H9 (cell line): ENCODE results near the gene HYAL1. TPM values are rescaled to one million over a fixed set of nuclear protein-coding genes. Genes with fewer than 3 reads are reported as not detected.
A peak's percentile ranks its signal among the peaks of the same experiment; 100 is the strongest.

Source experiments
- DNase-seq: peaks from one replicate; pipeline ENCODE4 v3.0.0-alpha.2; 2017
- H2AFZ ChIP-seq: one replicate; pipeline ENCODE4 v1.6.1; 2013; ENCODE audit warnings: mild to moderate bottlenecking, low read length, control low read depth, moderate library complexity
- H2AK5ac ChIP-seq: 2 replicates; pipeline ENCODE4 v1.6.1; 2013; ENCODE audit warnings: low read length, control low read depth, mixed read lengths; ENCODE audit not compliant: insufficient read length
- H2BK120ac ChIP-seq: one replicate; pipeline ENCODE4 v1.6.1; 2013; ENCODE audit warnings: low read depth, mild to moderate bottlenecking, low read length, control low read depth, inconsistent platforms; ENCODE audit not compliant: poor library complexity, severe bottlenecking
- H2BK12ac ChIP-seq: 2 replicates; pipeline ENCODE4 v1.6.1; 2013; ENCODE audit warnings: low read length, control low read depth, mixed read lengths, low read depth; ENCODE audit not compliant: insufficient read length
- H2BK15ac ChIP-seq: 2 replicates; pipeline ENCODE4 v1.6.1; 2013; ENCODE audit warnings: low read depth, low read length, control low read depth
- H2BK20ac ChIP-seq: one replicate; pipeline ENCODE4 v1.6.1; 2013; ENCODE audit warnings: low read depth, mild to moderate bottlenecking, low read length, control low read depth, inconsistent platforms; ENCODE audit not compliant: poor library complexity, severe bottlenecking
- H2BK5ac ChIP-seq: 2 replicates; pipeline ENCODE4 v1.6.1; 2013; ENCODE audit warnings: low read length, control low read depth, mixed read lengths; ENCODE audit not compliant: insufficient read length
- H3K14ac ChIP-seq: 2 replicates; pipeline ENCODE4 v1.6.1; 2013; ENCODE audit warnings: low read length, control low read depth; ENCODE audit not compliant: insufficient read depth
- H3K18ac ChIP-seq: 2 replicates; pipeline ENCODE4 v1.6.1; 2013; ENCODE audit warnings: low read depth, mild to moderate bottlenecking, mixed read lengths, low read length, control low read depth; ENCODE audit not compliant: insufficient read length
- H3K23ac ChIP-seq: 2 replicates; pipeline ENCODE4 v1.6.1; 2013; ENCODE audit warnings: low read length, control low read depth, mixed read lengths, low read depth; ENCODE audit not compliant: insufficient read length
- H3K23me2 ChIP-seq: 2 replicates; pipeline ENCODE4 v1.6.1; 2013; ENCODE audit warnings: low read depth, mild to moderate bottlenecking, mixed read lengths, low read length, control low read depth; ENCODE audit not compliant: insufficient read length, poor library complexity, severe bottlenecking
- H3K27ac ChIP-seq: 2 replicates; pipeline ENCODE4 v1.5.1; 2013; ENCODE audit warnings: low read length, control low read depth, mixed read lengths, low read depth; ENCODE audit not compliant: insufficient read length
- H3K27me3 ChIP-seq: 2 replicates; pipeline ENCODE4 v1.6.1; 2013; ENCODE audit warnings: low read length, control low read depth, inconsistent platforms; ENCODE audit not compliant: insufficient read depth
- H3K4ac ChIP-seq: 2 replicates; pipeline ENCODE4 v1.6.1; 2013; ENCODE audit warnings: low read depth, mild to moderate bottlenecking, control low read depth, inconsistent platforms, low read length, moderate library complexity
- H3K4me1 ChIP-seq: 2 replicates; pipeline ENCODE4 v1.6.1; 2013; ENCODE audit warnings: low read length, control low read depth, inconsistent platforms; ENCODE audit not compliant: insufficient read depth
- H3K4me2 ChIP-seq: 2 replicates; pipeline ENCODE4 v1.6.1; 2013; ENCODE audit warnings: low read length, control low read depth, mixed read lengths; ENCODE audit not compliant: insufficient read length, insufficient read depth
- H3K56ac ChIP-seq: 2 replicates; pipeline ENCODE4 v1.6.1; 2013; ENCODE audit warnings: low read depth, mild to moderate bottlenecking, mixed read lengths, low read length, control low read depth; ENCODE audit not compliant: insufficient read length
- H3K79me1 ChIP-seq: 2 replicates; pipeline ENCODE4 v1.6.1; 2013; ENCODE audit warnings: low read depth, mild to moderate bottlenecking, moderate library complexity, low read length, control low read depth, inconsistent platforms; ENCODE audit not compliant: insufficient read depth, poor library complexity, severe bottlenecking
- H3K79me2 ChIP-seq: 2 replicates; pipeline ENCODE4 v1.6.1; 2013; ENCODE audit warnings: low read length, control low read depth, inconsistent platforms; ENCODE audit not compliant: insufficient read depth
- H3K9ac ChIP-seq: 2 replicates; pipeline ENCODE4 v1.6.1; 2013; ENCODE audit warnings: low read length, control low read depth, mixed read lengths; ENCODE audit not compliant: insufficient read length; ENCODE audit errors: extremely low read depth
- H3K9me3 ChIP-seq: one replicate; pipeline ENCODE4 v1.6.1; 2013; ENCODE audit warnings: low read depth, low read length, inconsistent platforms; ENCODE audit not compliant: control insufficient read depth
- H3T11ph ChIP-seq: one replicate; pipeline ENCODE4 v1.6.1; 2013; ENCODE audit warnings: mild to moderate bottlenecking, low read length, control low read depth, inconsistent platforms
- H4K20me1 ChIP-seq: one replicate; pipeline ENCODE4 v1.6.1; 2013; ENCODE audit not compliant: control insufficient read depth, insufficient read length, insufficient read depth
- H4K5ac ChIP-seq: 2 replicates; pipeline ENCODE4 v1.6.1; 2013; ENCODE audit warnings: low read depth, mild to moderate bottlenecking, mixed read lengths, low read length, control low read depth; ENCODE audit not compliant: insufficient read length
- H4K8ac ChIP-seq: replicated peaks from 2 replicates; pipeline ENCODE4 v1.6.1; 2013; ENCODE audit warnings: low read length, control low read depth, mixed read lengths, low read depth; ENCODE audit not compliant: insufficient read length
- H4K91ac ChIP-seq: 2 replicates; pipeline ENCODE4 v1.6.1; 2013; ENCODE audit warnings: low read depth, mild to moderate bottlenecking, moderate library complexity, mixed read lengths, low read length, control low read depth; ENCODE audit not compliant: insufficient read length
- H3K27ac Mint-ChIP-seq, 3 experiments: 2 replicates in 2 of 3; 3 replicates in 1 of 3; pipeline ENCODE4 v1.8.0; 2020 to 2021; ENCODE audit warnings: mixed read lengths in 3 of 3, mild to moderate bottlenecking in 1 of 3, moderate library complexity in 1 of 3
- H3K27me3 Mint-ChIP-seq: 2 replicates; pipeline ENCODE4 v1.8.0; 2021; ENCODE audit warnings: low read depth, mild to moderate bottlenecking, moderate library complexity, mixed read lengths
- H3K36me3 Mint-ChIP-seq, 3 experiments: 2 replicates in 2 of 3; 3 replicates in 1 of 3; pipeline ENCODE4 v1.8.0; 2020 to 2021; ENCODE audit warnings: low read depth in 3 of 3, mixed read lengths in 3 of 3; ENCODE audit not compliant: insufficient read depth in 1 of 3
- H3K4me1 Mint-ChIP-seq, 2 experiments: 2 replicates each; pipeline ENCODE4 v1.8.0; 2020; ENCODE audit warnings: mixed read lengths in 2 of 2
- H3K4me3 Mint-ChIP-seq, 2 experiments: 2 replicates in 1 of 2; 3 replicates in 1 of 2; pipeline ENCODE4 v1.8.0; 2020 to 2021; ENCODE audit warnings: mild to moderate bottlenecking in 2 of 2, mixed read lengths in 2 of 2, moderate library complexity in 1 of 2
- H3K9me3 Mint-ChIP-seq, 2 experiments: 2 replicates in 1 of 2; 3 replicates in 1 of 2; pipeline ENCODE4 v1.8.0; 2020; ENCODE audit warnings: mild to moderate bottlenecking in 2 of 2, mixed read lengths in 2 of 2, moderate library complexity in 1 of 2
- CTCF ChIP-seq: fragments of 200-600 bp; sonication (generic); conservative IDR thresholded peaks from 3 replicates; pipeline ENCODE4 v1.8.0; 2021; ENCODE audit warnings: antibody characterized with exemption, mild to moderate bottlenecking
- WGBS: extraction: QIAGEN DNeasy Blood & Tissue Kit; methylation state at CpG from one replicate; pipeline ENCODE4 v1.1.7; 2013; ENCODE audit warnings: missing lambda C conversion rate, low lambda C conversion rate, mixed read lengths; ENCODE audit not compliant: insufficient read length; ENCODE audit errors: extremely low coverage; 5-methylcytosine and 5-hydroxymethylcytosine counted together
- total RNA-seq: library from RNA; stranded (reverse); gene quantifications from 2 replicates; pipeline ENCODE4 v1.2.1, GENCODE V29; 2021

HYAL1 gene
- total RNA-seq, 1 experiment from 2014 or later: 2.0 TPM

GRCh38 chr3:50267280-50267913 lies 36.0 kb downstream of the HYAL1 start:
- H3K4me2 ChIP-seq: no peak overlapping the region
- peaks cover 5% of the 10 kb centered on the region for H3K27me3 Mint-ChIP-seq
- no peak overlapping the region for H2AK5ac ChIP-seq
- H3K9me3 ChIP-seq: no peaks in the 10 kb centered on the region
- no peak overlapping the region for H2BK120ac ChIP-seq
- no peak overlapping the region for H3K27ac ChIP-seq
- H3K14ac ChIP-seq: peak overlapping the region; percentile 44; the same call in 1 of the 2 replicates
- peaks cover 5% of the 10 kb centered on the region; the same call in 1 of the 2 replicates for H3K4me1 ChIP-seq
- no peak overlapping the region for H2BK12ac ChIP-seq
- H3K56ac ChIP-seq: no peak overlapping the region
- no peak overlapping the region for H3K9ac ChIP-seq
- H3K79me1 ChIP-seq: no peaks in the 10 kb centered on the region
- no peak overlapping the region for H3T11ph ChIP-seq
- H2BK5ac ChIP-seq: no peak overlapping the region
- H3K4ac ChIP-seq: no peak overlapping the region
- no peaks in the 10 kb centered on the region for H3K9me3 Mint-ChIP-seq
- H3K18ac ChIP-seq: peak overlapping the region; percentile 9
- no peak overlapping the region for H2BK15ac ChIP-seq
- no peak overlapping the region for H4K91ac ChIP-seq
- no peaks in the 10 kb centered on the region for H3K23me2 ChIP-seq
- no peak for DNase-seq
- H3K4me3 Mint-ChIP-seq: peak overlapping the region in 1 of 2 experiments; percentile 38; a peak in 2 of 5 replicates
- H2BK20ac ChIP-seq: no peak overlapping the region
- WGBS: no CpG with 5 or more reads among the region's 22 CpGs
- no peaks in the 10 kb centered on the region for H3K79me2 ChIP-seq
- no peak overlapping the region for H2AFZ ChIP-seq
- H3K27ac Mint-ChIP-seq: no peak overlapping the region; a peak in 1 of 7 replicates
- H4K5ac ChIP-seq: no peak overlapping the region
- H3K23ac ChIP-seq: no peak overlapping the region
- no peaks in the 10 kb centered on the region for H3K36me3 Mint-ChIP-seq
- TF ChIP-seq CTCF: no peak
- no peaks in the 10 kb centered on the region for H3K27me3 ChIP-seq
- H3K4me1 Mint-ChIP-seq: peaks cover 48 to 67% of the 10 kb centered on the region in 2 experiments
- no peak overlapping the region for H4K8ac ChIP-seq
- no peaks in the 10 kb centered on the region for H4K20me1 ChIP-seq
